ENCODE results near the gene GPR31.

The GPR31 gene

DNA sequence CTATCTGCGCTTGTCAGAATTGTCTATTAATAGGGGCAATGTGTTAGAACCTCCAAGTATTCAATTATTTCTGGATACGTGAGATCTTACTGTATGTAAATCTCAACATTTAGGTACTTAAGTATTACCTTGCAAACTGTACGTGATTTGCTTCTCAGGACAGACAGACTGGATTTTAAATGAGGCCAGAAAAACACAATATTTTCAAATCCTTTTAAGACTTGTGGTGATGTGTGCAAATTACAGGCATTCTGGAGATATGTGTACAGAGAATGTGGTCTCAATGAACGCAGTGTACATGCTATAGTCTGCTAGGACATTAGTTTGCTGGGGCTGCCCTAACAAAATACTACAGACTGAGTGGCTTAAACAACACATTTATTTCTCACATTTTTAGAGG is 18.0 kb downstream of the GPR31 start:
- no peak for DNase-seq (ENCODE audit: low spot score)

GRCh38 chr6:167137881-167138280 is 19.9 kb downstream of the GPR31 start:
- no peak for DNase-seq (ENCODE audit: low spot score)

- DNase-seq (ENCODE audit: low spot score) = no peak
Observed at GRCh38 chr6:167137081-167137480, 20.7 kb downstream of the GPR31 start.

DNA sequence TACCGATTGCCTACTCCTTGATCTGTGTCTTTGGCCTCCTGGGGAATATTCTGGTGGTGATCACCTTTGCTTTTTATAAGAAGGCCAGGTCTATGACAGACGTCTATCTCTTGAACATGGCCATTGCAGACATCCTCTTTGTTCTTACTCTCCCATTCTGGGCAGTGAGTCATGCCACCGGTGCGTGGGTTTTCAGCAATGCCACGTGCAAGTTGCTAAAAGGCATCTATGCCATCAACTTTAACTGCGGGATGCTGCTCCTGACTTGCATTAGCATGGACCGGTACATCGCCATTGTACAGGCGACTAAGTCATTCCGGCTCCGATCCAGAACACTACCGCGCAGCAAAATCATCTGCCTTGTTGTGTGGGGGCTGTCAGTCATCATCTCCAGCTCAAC is 21.4 kb downstream of the GPR31 start:
- no peak for DNase-seq (ENCODE audit: low spot score)

- DNase-seq (ENCODE audit: low spot score) = no peak
Observed at GRCh38 chr6:167134448-167135328, 23.1 kb downstream of the GPR31 start.

DNA sequence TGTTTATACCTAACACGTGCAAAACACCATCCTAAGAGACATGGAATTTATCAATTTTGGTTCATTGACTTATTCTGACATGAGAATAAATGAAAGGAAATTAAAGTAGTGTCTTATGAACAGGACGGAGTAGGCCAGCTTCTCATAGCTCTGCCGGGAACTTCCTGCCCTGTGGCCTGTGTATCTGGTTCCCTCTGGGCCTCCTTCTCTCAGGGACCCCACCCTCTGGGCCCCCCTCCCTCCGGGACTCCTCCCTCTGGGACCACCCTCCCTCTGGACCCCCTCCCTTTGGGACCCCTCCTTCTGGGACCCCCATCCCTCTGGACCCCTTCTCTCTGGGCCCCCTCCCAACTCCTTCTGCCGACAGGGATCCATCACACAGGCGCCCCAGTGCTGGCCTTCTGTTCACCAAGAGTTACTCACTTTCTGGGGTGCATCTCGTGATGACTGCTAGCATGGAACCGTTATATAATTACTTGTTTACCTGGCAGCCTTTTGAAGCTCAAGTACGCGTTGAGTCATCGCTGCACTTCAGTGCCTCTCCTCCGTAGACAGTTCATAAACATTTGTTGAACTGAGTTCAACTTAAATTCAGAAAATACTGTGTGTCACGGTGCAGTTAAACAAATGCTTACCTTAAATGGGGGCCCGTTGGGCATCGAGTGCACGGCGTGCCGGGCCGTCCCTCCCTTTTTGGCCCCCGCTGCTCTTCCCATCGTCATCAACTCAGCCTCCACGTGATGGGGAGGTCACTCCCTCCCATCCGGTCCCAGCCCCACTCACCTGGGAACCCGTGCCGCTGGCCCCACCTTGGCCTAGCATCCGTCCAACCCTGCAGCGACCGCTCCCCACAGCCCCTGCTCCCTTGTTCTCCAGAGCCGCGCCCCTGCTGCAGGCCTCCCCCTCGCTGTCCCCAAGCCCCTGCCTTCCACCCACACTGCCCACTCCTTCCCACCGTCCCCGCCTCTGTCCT is 26.8 kb downstream of the GPR31 start:
- no peak for DNase-seq (ENCODE audit: low spot score)

GRCh38 chr6:167130008-167130677 is 27.6 kb downstream of the GPR31 start:
- no peak for DNase-seq (ENCODE audit: low spot score)

DNA sequence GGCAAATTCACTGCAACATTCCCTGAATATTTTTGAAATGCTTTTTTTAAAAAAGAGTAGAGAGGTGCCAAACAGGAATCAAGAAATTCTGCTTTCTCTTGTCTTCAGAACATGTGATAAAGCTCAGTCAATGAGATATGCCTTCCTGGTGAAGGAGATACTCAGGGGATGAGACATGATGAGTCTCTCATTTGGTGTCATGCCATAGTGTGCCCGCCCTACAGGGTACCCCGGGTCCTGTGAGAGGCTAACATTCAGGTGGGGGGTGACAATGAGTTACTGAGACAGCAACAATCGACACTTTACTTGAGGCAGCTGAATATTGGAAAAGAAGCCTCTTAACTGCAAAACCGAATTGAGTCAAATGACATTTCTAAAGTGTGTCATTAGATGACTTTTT is 28.2 kb downstream of the GPR31 start:
- DNase-seq (ENCODE audit: low spot score) = no peak

GRCh38 chr6:167129159-167129558 is 28.6 kb downstream of the GPR31 start:
- DNase-seq (ENCODE audit: low spot score) = no peak

- no peak for DNase-seq (ENCODE audit: low spot score)
Observed at GRCh38 chr6:167127785-167128531, 29.8 kb downstream of the GPR31 start.

GRCh38 chr6:167125855-167126349 is 31.9 kb downstream of the GPR31 start:
- no peak for DNase-seq (ENCODE audit: low spot score)

- no peak for DNase-seq (ENCODE audit: low spot score)
Observed at GRCh38 chr6:167125410-167125809, 32.4 kb downstream of the GPR31 start.

- DNase-seq (ENCODE audit: low spot score) = no peak
Observed at GRCh38 chr6:167124753-167125152, 33.0 kb downstream of the GPR31 start.

DNA sequence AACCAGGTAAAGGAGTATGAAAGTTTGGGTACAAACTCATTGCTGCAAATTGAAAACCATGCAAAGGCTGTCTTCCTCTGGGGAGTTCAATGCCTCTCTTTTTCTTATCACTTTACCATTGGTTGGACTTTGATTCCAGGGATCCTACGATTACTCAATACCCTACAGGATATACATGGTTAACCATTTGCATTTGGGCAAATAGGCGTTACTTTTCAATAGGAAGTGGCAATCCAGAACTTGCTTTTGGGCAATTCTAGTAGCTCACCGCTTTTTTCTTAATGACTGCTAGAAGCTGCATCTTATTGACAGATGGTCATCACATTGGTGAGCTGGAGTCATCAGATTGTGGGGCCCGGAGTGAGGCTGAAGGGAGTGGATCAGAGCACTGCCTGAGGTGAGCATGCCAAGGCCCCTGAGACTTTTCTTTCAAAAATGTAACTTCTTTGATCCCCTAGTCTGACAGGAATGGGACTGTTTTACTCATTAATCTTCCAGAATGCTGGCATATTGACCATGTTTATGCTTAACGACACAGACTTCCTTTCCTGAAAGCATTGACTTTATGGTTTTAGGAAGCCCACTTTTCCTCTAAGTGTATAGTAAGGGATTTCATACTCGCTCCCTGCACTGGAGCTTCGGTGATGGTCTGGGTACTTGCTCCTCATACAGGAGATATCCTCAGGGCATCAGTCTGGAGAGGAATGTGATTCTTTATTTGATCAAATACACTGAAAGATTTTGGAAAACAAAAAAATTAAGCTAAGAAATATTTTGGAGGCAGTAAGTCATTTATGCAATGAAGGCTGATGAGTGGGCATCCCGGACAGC is 34.7 kb downstream of the GPR31 start, which contains the start of gene CCR6:
Gene CCR6 (plus strand): TSS at position 270 of the 831 bp plus-strand sequence. CDS start 13,039 bp downstream, outside the sequence.
- no peak for DNase-seq (ENCODE audit: low spot score)

- no peak for DNase-seq (ENCODE audit: low spot score)
Observed at GRCh38 chr6:167122041-167122826, 35.5 kb downstream of the GPR31 start.

- DNase-seq (ENCODE audit: low spot score) = no peak
Observed at GRCh38 chr6:167121335-167121841, 36.4 kb downstream of the GPR31 start.

DNA sequence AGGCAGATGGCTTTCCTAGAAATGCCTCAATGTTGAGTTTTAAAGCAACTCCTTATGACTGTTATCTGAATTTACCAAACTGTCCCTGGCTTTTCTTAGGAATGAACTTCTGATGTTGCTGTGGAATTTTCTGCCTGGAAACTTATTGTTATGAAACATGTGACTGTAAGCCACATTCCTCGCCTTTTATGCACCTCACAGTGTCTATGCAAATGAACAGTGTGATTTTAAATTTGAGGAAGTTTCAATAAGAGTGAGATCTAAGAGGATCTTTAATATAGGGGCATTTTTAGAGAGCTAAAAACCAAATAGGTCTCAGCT is 37.2 kb downstream of the GPR31 start:
- no peak for DNase-seq (ENCODE audit: low spot score)

DNA sequence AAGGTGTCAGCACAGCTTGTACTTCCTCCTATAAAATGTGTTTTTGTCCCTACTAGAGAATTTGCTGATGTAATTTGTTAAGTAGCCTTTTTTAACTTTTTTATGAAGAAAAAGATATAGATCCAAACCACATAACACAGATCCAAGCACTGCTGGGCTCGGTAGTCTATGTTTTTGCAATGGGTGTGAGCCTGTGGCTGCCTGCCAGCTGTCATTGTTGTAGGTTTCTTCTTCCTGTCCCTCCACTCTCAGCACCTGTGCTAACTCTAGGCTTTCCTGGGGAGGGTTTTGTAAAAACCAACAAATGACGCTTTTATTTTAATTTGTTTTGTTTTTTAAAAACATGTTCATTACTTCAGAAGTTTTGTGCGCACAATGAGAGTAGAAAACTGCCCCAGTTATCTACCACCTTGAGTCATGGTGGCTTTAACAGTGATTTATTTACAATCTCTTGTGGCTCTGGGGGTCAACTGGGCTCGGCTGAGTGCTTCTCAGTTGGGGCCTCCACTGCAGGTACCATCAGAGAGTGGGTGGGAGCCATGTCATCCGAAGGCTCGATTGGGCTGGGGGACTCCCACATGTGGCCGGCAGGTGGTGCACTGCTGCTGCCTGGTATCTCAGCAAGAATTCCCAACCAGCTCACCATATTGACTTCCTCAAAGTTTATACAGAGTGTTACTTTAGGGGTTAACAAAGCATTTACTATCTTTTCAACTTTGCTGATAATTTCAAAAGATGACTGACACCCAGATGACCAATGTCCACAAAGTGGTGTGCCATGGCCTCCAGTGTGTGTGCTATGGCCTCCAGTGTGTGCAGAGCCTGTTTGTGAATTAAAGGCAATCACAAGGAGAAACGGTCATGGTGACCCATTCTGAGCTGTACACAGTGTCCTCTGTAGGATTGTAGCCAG is 37.9 kb downstream of the GPR31 start:
- DNase-seq (ENCODE audit: low spot score) = no peak

Measured in putamen (tissue), 1 donor.